K562 (cell line): ENCODE data around the gene KRI1. TPM values are rescaled to one million over a fixed set of nuclear protein-coding genes. Genes with fewer than 3 reads are reported as not detected.

Experiments
- ATAC-seq: fragments of 200-7000 bp; cut with Tn5 transposase; 3 replicates; pipeline ENCODE4 v1.9.1; 2020; ENCODE audit warnings: moderate library complexity
- BruUV-seq: library from RNA; stranded (reverse); fragments of 400-500 nt; replicated peaks from 2 replicates; lab custom pipeline; 2021; lab: Mats Ljungman, UMichigan
- CTCF ChIA-PET: fragments of 300-600 bp; formaldehyde crosslinking; extraction: SDS; loops from one replicate; lab custom pipeline; 2021; ENCODE audit warnings: low intra/inter-chr PET ratio; lab: Yijun Ruan, JAX
- POLR2A ChIA-PET: fragments of 300-600, 350-650 bp; sonication (Branson Sonifier 250); formaldehyde crosslinking; extraction: SDS; loops from one replicate; lab custom pipeline; 2021; ENCODE audit warnings: antibody characterized with exemption, inconsistent platforms; lab: Yijun Ruan, JAX
- DNase-seq, 4 experiments: peaks; one replicate each; pipeline versions ENCODE4 v3.0.0 to v3.0.0-alpha.2; 2011 to 2018; ENCODE audit warnings: low spot score in 3 of 4, mixed read lengths in 3 of 4; ENCODE audit errors: extremely low read depth in 1 of 4
- FAIRE-seq: peaks from 2 replicates; lab custom pipeline; 2011; peaks lifted over from hg19 to GRCh38; lab: Jason Lieb, UNC
- H2AFZ ChIP-seq: 2 replicates; pipeline ENCODE4 v1.6.0; 2011; ENCODE audit warnings: low read depth, low read length, control low read depth, inconsistent platforms
- H3K27ac ChIP-seq: fragments of 200-600 bp; 3 replicates; pipeline ENCODE4 v1.8.0; 2011; ENCODE audit warnings: low read depth, mild to moderate bottlenecking, control low read depth, inconsistent platforms, low read length, moderate library complexity, mixed read lengths; ENCODE audit errors: extremely low read depth
- H3K27me3 ChIP-seq, 2 experiments: fragments of 300-600 bp in 1 of 2; 2 replicates in 1 of 2; 3 replicates in 1 of 2; pipeline versions ENCODE4 v1.6.0 to v1.8.0; 2011; ENCODE audit warnings: inconsistent platforms in 2 of 2, low read length in 2 of 2, mild to moderate bottlenecking in 1 of 2, mixed read lengths in 1 of 2, moderate library complexity in 1 of 2; ENCODE audit not compliant: control insufficient read depth in 2 of 2, insufficient read depth in 2 of 2
- H3K36me3 ChIP-seq: fragments of 300-600 bp; 3 replicates; pipeline ENCODE4 v1.8.0; 2011; ENCODE audit warnings: mild to moderate bottlenecking, low read length, inconsistent platforms; ENCODE audit not compliant: control insufficient read depth, insufficient read depth
- H3K4me1 ChIP-seq, 2 experiments: fragments of 200-600 bp in 1 of 2; replicated peaks in 1 of 2; 2 replicates in 1 of 2; 3 replicates in 1 of 2; pipeline versions ENCODE4 v1.5.1 to v1.8.0; 2011; ENCODE audit warnings: inconsistent platforms in 2 of 2, low read length in 2 of 2, mild to moderate bottlenecking in 1 of 2, mixed read lengths in 1 of 2, moderate library complexity in 1 of 2; ENCODE audit not compliant: control insufficient read depth in 2 of 2, insufficient read depth in 2 of 2
- H3K4me2 ChIP-seq: 2 replicates; pipeline ENCODE4 v1.6.1; 2011; ENCODE audit warnings: low read length, control low read depth, inconsistent platforms, mixed read lengths; ENCODE audit not compliant: insufficient read depth
- H3K4me3 ChIP-seq: fragments of 200-600 bp; sonication (generic), shearing (Covaris generic); 2 replicates; pipeline ENCODE4 v1.5.1; 2016; ENCODE audit warnings: control low read depth, inconsistent platforms
- H3K79me2 ChIP-seq: fragments of 200-600 bp; 3 replicates; pipeline ENCODE4 v1.8.0; 2011; ENCODE audit warnings: low read length, inconsistent platforms; ENCODE audit not compliant: control insufficient read depth, insufficient read depth
- H3K9ac ChIP-seq, 2 experiments: 2 replicates each; pipeline versions ENCODE4 v1.6.0 to v1.6.1; 2011; ENCODE audit warnings: low read depth in 2 of 2, low read length in 2 of 2, control low read depth in 1 of 2, inconsistent platforms in 1 of 2, mild to moderate bottlenecking in 1 of 2, mixed read lengths in 1 of 2; ENCODE audit not compliant: insufficient read depth in 1 of 2
- H3K9me1 ChIP-seq: one replicate; pipeline ENCODE4 v1.6.0; 2011; ENCODE audit warnings: inconsistent platforms, mild to moderate bottlenecking, low read length, moderate library complexity; ENCODE audit not compliant: control insufficient read depth, insufficient read depth
- H3K9me3 ChIP-seq: replicated peaks from 2 replicates; pipeline ENCODE4 v1.5.1; 2011; ENCODE audit warnings: low read depth, low read length, inconsistent platforms; ENCODE audit not compliant: control insufficient read depth, insufficient read depth
- H4K20me1 ChIP-seq: replicated peaks from 2 replicates; pipeline ENCODE4 v1.6.1; 2011; ENCODE audit warnings: low read length, inconsistent platforms, mixed read lengths; ENCODE audit not compliant: control insufficient read depth, insufficient read depth
- C11orf30 ChIP-seq: fragments of 450-650 bp; IDR thresholded peaks from 2 replicates; pipeline ENCODE4 v1.6.1; 2016; ENCODE audit warnings: low read depth, mild to moderate bottlenecking
- FOXK1 ChIP-seq: sonication (generic); formaldehyde crosslinking; IDR thresholded peaks from 2 replicates; pipeline ENCODE4 v1.8.0; 2022; ENCODE audit warnings: missing genetic modification reagents, mild to moderate bottlenecking, borderline replicate concordance
- FOXK2 ChIP-seq, 2 experiments: fragments of 450-650 bp; IDR thresholded peaks in 1 of 2; conservative IDR thresholded peaks in 1 of 2; 2 replicates each; pipeline ENCODE4 v1.6.1; 2016; ENCODE audit warnings: low read depth in 2 of 2, mild to moderate bottlenecking in 1 of 2
- HBP1 ChIP-seq: fragments of 450-650 bp; formaldehyde crosslinking; IDR thresholded peaks from 2 replicates; pipeline ENCODE4 v1.4.0; 2022; ENCODE audit warnings: missing genetic modification characterization
- HMG20B ChIP-seq: fragments of 250-450 bp; sonication (Bioruptor Pico); IDR thresholded peaks from 2 replicates; pipeline ENCODE4 v1.5.0; 2021; ENCODE audit warnings: mild to moderate bottlenecking
- HNRNPH1 ChIP-seq: fragments of 200-400 bp; formaldehyde crosslinking; optimal IDR thresholded peaks from 2 replicates; pipeline ENCODE3; 2017; ENCODE audit warnings: low read depth, mild to moderate bottlenecking, low read length, moderate library complexity
- HNRNPLL ChIP-seq: fragments of 200-400 bp; formaldehyde crosslinking; IDR thresholded peaks from 2 replicates; pipeline ENCODE4 v1.6.1; 2017; ENCODE audit warnings: low read length, low read depth, mild to moderate bottlenecking; ENCODE audit not compliant: poor library complexity, severe bottlenecking
- MEIS2 ChIP-seq: fragments of 450-650 bp; IDR thresholded peaks from 2 replicates; pipeline ENCODE4 v1.6.1; 2014; ENCODE audit warnings: mild to moderate bottlenecking; ENCODE audit not compliant: partially characterized antibody
- NFE2L1 ChIP-seq: fragments of 450-650 bp; IDR thresholded peaks from 2 replicates; pipeline ENCODE4 v1.6.1; 2016; ENCODE audit warnings: missing genetic modification characterization, low read depth, mild to moderate bottlenecking, missing compliant biosample characterization, moderate library complexity, borderline replicate concordance
- PTBP1 ChIP-seq: fragments of 200-400 bp; formaldehyde crosslinking; IDR thresholded peaks from 2 replicates; pipeline ENCODE4 v1.6.1; 2017; ENCODE audit warnings: low read depth, low read length
- RBM15 ChIP-seq: fragments of 200-400 bp; formaldehyde crosslinking; IDR thresholded peaks from 2 replicates; pipeline ENCODE4 v1.6.1; 2018; ENCODE audit warnings: mild to moderate bottlenecking, low read length, moderate library complexity; ENCODE audit not compliant: insufficient read depth
- RBM22 ChIP-seq: fragments of 200-400 bp; formaldehyde crosslinking; IDR thresholded peaks from 2 replicates; pipeline ENCODE4 v1.6.1; 2018; ENCODE audit warnings: low read length, low read depth; ENCODE audit not compliant: poor library complexity, severe bottlenecking
- ZC3H4 ChIP-seq: sonication (generic); formaldehyde crosslinking; IDR thresholded peaks from 2 replicates; pipeline ENCODE4 v1.9.0; 2021; ENCODE audit warnings: missing genetic modification reagents, borderline replicate concordance
- ZNF146 ChIP-seq: IDR thresholded peaks from one replicate; pipeline ENCODE4 v1.6.1; 2018; ENCODE audit warnings: missing compliant biosample characterization; ENCODE audit not compliant: unreplicated experiment
- ZNF224 ChIP-seq: sonication (generic); formaldehyde crosslinking; IDR thresholded peaks from 2 replicates; pipeline ENCODE4 v1.8.0; 2022; ENCODE audit warnings: mild to moderate bottlenecking, missing genetic modification reagents
- ZNF41 ChIP-seq: fragments of 250-450 bp; sonication (Bioruptor Pico); conservative IDR thresholded peaks from 2 replicates; pipeline ENCODE4 v1.4.0; 2020; ENCODE audit warnings: mild to moderate bottlenecking
- ZNF77 ChIP-seq: fragments of 250-450 bp; sonication (Bioruptor Pico); IDR thresholded peaks from 2 replicates; pipeline ENCODE4 v1.5.0; 2020
- ZSCAN32 ChIP-seq: fragments of 450-650 bp; formaldehyde crosslinking; IDR thresholded peaks from 2 replicates; pipeline ENCODE4 v1.4.0; 2020; ENCODE audit warnings: mild to moderate bottlenecking, moderate library complexity
- WGBS: fragments of 100-300 bp; shearing (Covaris generic); methylation state at CpG from one replicate; pipeline ENCODE4 v1.1.6; 2016; ENCODE audit warnings: low coverage, mixed read lengths; ENCODE audit not compliant: insufficient coverage; ENCODE audit errors: missing lambda C conversion rate; 5-methylcytosine and 5-hydroxymethylcytosine counted together
- in situ Hi-C: fragments of 300-500 bp; cut with MboI; formaldehyde crosslinking; loops from 4 replicates; pipeline ENCODE4 v1.15.0; 2018; ENCODE audit warnings: inconsistent platforms, mixed read lengths
- intact Hi-C: fragments of 100-400 bp; cut with micrococcal nuclease; formaldehyde crosslinking; loops from 2 replicates; pipeline ENCODE4 v1.14.2; 2022
- polyA plus RNA-seq, 8 experiments: library from polyadenylated mRNA; depleted of rRNA in 4 of 8; stranded (reverse) in 5 of 8; unstranded in 3 of 8; fragments of >200 nt; fragmentation: Nextera tagmentation in 2 of 8; fragmentation: Illumina TruSeq in 1 of 8; extraction: Ambion mirVana in 2 of 8; extraction: Trizol in 1 of 8; gene quantifications; 2 replicates each; pipeline versions ENCODE4 v1.2.1 to v1.2.3, GENCODE V29; 2011 to 2014; ENCODE audit warnings: inconsistent platforms in 1 of 8, missing spikeins in 1 of 8
- total RNA-seq, 7 experiments: library from RNA; depleted of rRNA in 6 of 7; stranded (reverse); fragments of >200 nt in 6 of 7; fragmentation: Illumina TruSeq in 2 of 7; extraction: Trizol in 2 of 7; gene quantifications; 2 replicates each; pipeline versions ENCODE4 v1.2.1 to v1.2.3, GENCODE V29; 2011 to 2021; ENCODE audit warnings: low replicate concordance in 1 of 7

KRI1 gene
- total and polyA plus RNA-seq, 9 of the 15 experiments (the other 6 are each of a cell fraction or from before 2014, with no cell fraction given) = 1.1 to 50.7 (median 24.7) TPM

GRCh38 chr19:10562609-10563008, 3.2 kb downstream of the KRI1 start:
- H3K4me2 ChIP-seq = no peak overlapping the region
- H3K27ac ChIP-seq = no peak overlapping the region
- H4K20me1 ChIP-seq = no peaks in the 10 kb centered on the region; the same call in 1 of the 2 replicates
- peak overlapping the region in 1 of 2 experiments; percentile 33; a peak in 1 of 4 replicates for H3K9ac ChIP-seq
- intact Hi-C loops = no loop called here
- WGBS = 100% methylated on average over 4 of the region's 5 CpGs
- DNase-seq (no peak), FAIRE-seq (no peak), ATAC-seq (no peak)
- peaks cover 19 to 29% of the 10 kb centered on the region in 2 experiments for H3K4me1 ChIP-seq
- POLR2A ChIA-PET = interaction anchor here (1.5 to 2.9 kb wide), 2 partner anchors 9 to 10 kb away, joined by 4 to 10 read pairs; no protein-coding TSS in a partner anchor
- peaks cover 58% of the 10 kb centered on the region; the same call in 2 of the 3 replicates for H3K36me3 ChIP-seq
- in situ Hi-C loops = no loop called here
- no peaks in the 10 kb centered on the region for H3K27me3 ChIP-seq
- peaks cover 3% of the 10 kb centered on the region for H3K9me1 ChIP-seq
- no peak overlapping the region for H2AFZ ChIP-seq
- CTCF ChIA-PET = no interaction called here
- H3K9me3 ChIP-seq = no peaks in the 10 kb centered on the region
- H3K79me2 ChIP-seq = peaks cover 22% of the 10 kb centered on the region
- BruUV-seq = TSS peak; percentile 24
- TF ChIP-seq ZC3H4 (CRISPR knock-in tag) = no peak
- TF ChIP-seq ZNF77 (CRISPR knock-in tag) = no peak
- no peak for TF ChIP-seq RBM22
- TF ChIP-seq FOXK2 (conservative IDR thresholded peaks at IDR 0.05 in 1 of 2, IDR thresholded peaks at IDR 0.05 in 1 of 2; ENCODE audit: low read depth in 2 of 2) = no peak
- no peak for TF ChIP-seq RBM15
- TF ChIP-seq HNRNPLL = no peak
- no peak for TF ChIP-seq ZNF224 (CRISPR knock-in tag)
- no peak for TF ChIP-seq NFE2L1 (tag)
- no peak for TF ChIP-seq C11orf30
- no peak for TF ChIP-seq PTBP1
- TF ChIP-seq HBP1 (CRISPR knock-in tag) = no peak
- no peak for TF ChIP-seq FOXK1 (CRISPR knock-in tag)
- TF ChIP-seq HNRNPH1 = no peak
- no peak for TF ChIP-seq ZSCAN32 (CRISPR knock-in tag)
- no peak for TF ChIP-seq HMG20B
- TF ChIP-seq MEIS2 = no peak
- no peak for TF ChIP-seq ZNF146 (CRISPR knock-in tag)
- TF ChIP-seq ZNF41 (CRISPR knock-in tag) = no peak
- no peak overlapping the region for H3K4me3 ChIP-seq
